ENCODE measurements around the gene F2RL3.

GRCh38 chr19:16892436-16892835 lies 3.6 kb downstream of the F2RL3 start:
- TF ChIP-seq EZH2 (IDR thresholded peaks at IDR 0.05; ENCODE audit: low read length) = no peak
- TF ChIP-seq CTCF (optimal IDR thresholded peaks at IDR 0.05 in 1 of 3, IDR thresholded peaks at IDR 0.05 in 1 of 3, conservative IDR thresholded peaks at IDR 0.05 in 1 of 3; ENCODE audit: extremely low read depth in 1 of 3, insufficient read depth in 2 of 3, low read length in 3 of 3) = no peak

All from keratinocyte (primary cell).